Small intestine (tissue), 7 donors: Measurements from ENCODE around the gene COX20. TPM values are rescaled to one million over a fixed set of nuclear protein-coding genes. Genes with fewer than 3 reads are reported as not detected.
"Not testable (repeated sequence)": the region's sequence is repeated elsewhere in the genome, so short reads cannot be mapped to it uniquely, and the experiment has no call there.

Experiments
- DNase-seq, 2 donors: peaks; one replicate each; pipeline versions ENCODE4 v3.0.0 to v3.0.0-alpha.2; 2013
- FAIRE-seq: peaks from 2 replicates; lab custom pipeline; 2012; peaks lifted over from hg19 to GRCh38; lab: Jason Lieb, UNC
- H3K27ac ChIP-seq, 3 donors: one replicate each; pipeline ENCODE4 v1.5.1; 2013; ENCODE audit warnings: low read length in 2 of 3, mild to moderate bottlenecking in 2 of 3, control low read depth in 1 of 3, inconsistent platforms in 1 of 3, low read depth in 1 of 3, moderate library complexity in 1 of 3
- H3K27me3 ChIP-seq, 3 donors: one replicate each; pipeline ENCODE4 v1.6.1; 2013; ENCODE audit warnings: low read length in 3 of 3, inconsistent platforms in 1 of 3; ENCODE audit not compliant: control insufficient read depth in 3 of 3, insufficient read depth in 3 of 3
- H3K36me3 ChIP-seq, 3 donors: one replicate each; pipeline ENCODE4 v1.6.1; 2013; ENCODE audit warnings: low read length in 3 of 3, inconsistent platforms in 1 of 3, low read depth in 1 of 3, mild to moderate bottlenecking in 1 of 3, moderate library complexity in 1 of 3; ENCODE audit not compliant: control insufficient read depth in 3 of 3, insufficient read depth in 2 of 3
- H3K4me1 ChIP-seq, 3 donors: one replicate each; pipeline ENCODE4 v1.6.1; 2013; ENCODE audit warnings: low read length in 2 of 3, inconsistent platforms in 1 of 3, low read depth in 1 of 3, mild to moderate bottlenecking in 1 of 3, moderate library complexity in 1 of 3; ENCODE audit not compliant: control insufficient read depth in 3 of 3, insufficient read depth in 2 of 3
- H3K4me3 ChIP-seq, 3 donors: one replicate each; pipeline ENCODE4 v1.5.1; 2013; ENCODE audit warnings: low read length in 3 of 3, control low read depth in 1 of 3, inconsistent platforms in 1 of 3, low read depth in 1 of 3, mild to moderate bottlenecking in 1 of 3, moderate library complexity in 1 of 3
- H3K9me3 ChIP-seq, 2 donors: one replicate each; pipeline ENCODE4 v1.6.1; 2013; ENCODE audit warnings: low read depth in 1 of 2, low read length in 1 of 2; ENCODE audit not compliant: control insufficient read depth in 2 of 2, insufficient read depth in 1 of 2
- WGBS, 3 donors: extraction: QIAGEN DNeasy Blood & Tissue Kit; methylation state at CpG; one replicate each; pipeline ENCODE4 v1.1.7; 2013; 5-methylcytosine and 5-hydroxymethylcytosine counted together
- polyA plus RNA-seq, 4 donors: library from polyadenylated mRNA; stranded (reverse) in 3 of 4; unstranded in 1 of 4; fragments of 200-250 nt in 3 of 4; fragments of 120-200 nt in 1 of 4; gene quantifications; one replicate each; pipeline versions ENCODE4 v1.2.1 to v1.2.3, GENCODE V29; 2013
- donor health status: healthy with polysubstance abuse.
- donor health status: control.
- donor health status: control.
- donor health status: Bipolar disorder and iron deficiency.
- donor health status: healthy.

COX20 gene
- polyA plus RNA-seq, 4 donors, result 37.1 to 72.1 (median 57.3) TPM

- no peaks in the 10 kb centered on the region for H3K4me1 ChIP-seq
- no peak overlapping the region for H3K4me3 ChIP-seq
- H3K36me3 ChIP-seq, result peaks cover 0 to 3% (median 0%) of the 10 kb centered on the region in 3 donors
- WGBS, 3 donors, result 70 to 78% (median 73%) methylated on average over 3 of the region's 3 CpGs
- FAIRE-seq (no peak), DNase-seq (no peak)
- no peaks in the 10 kb centered on the region for H3K27me3 ChIP-seq
- H3K27ac ChIP-seq, result no peak overlapping the region
- no peaks in the 10 kb centered on the region for H3K9me3 ChIP-seq
These were observed 4.8 kb upstream of the COX20 start for GRCh38 chr1:244830639-244831038.

- not testable (repeated sequence) for H3K36me3 ChIP-seq, FAIRE-seq, H3K27me3 ChIP-seq, H3K9me3 ChIP-seq, H3K4me1 ChIP-seq, DNase-seq
- WGBS, 3 donors, result 25 to 39% (median 36%) methylated on average over 8 of the region's 8 CpGs
- Histone ChIP-seq H3K27ac (peak overlapping the region; percentile 27 to 99 (median 44)), H3K4me3 (peak overlapping the region in 1 of 3 donors; percentile 83)
These were observed 2.2 kb upstream of the COX20 start for GRCh38 chr1:244833260-244833659.

GRCh38 chr1:244833734-244834542 lies 1.5 kb upstream of the COX20 start:
- DNase-seq (peak; percentile 77 to 80), FAIRE-seq (no peak)
- no peaks in the 10 kb centered on the region for H3K27me3 ChIP-seq
- H3K4me3 ChIP-seq, result peak overlapping the region; percentile 50 to 89 (median 83)
- no peaks in the 10 kb centered on the region for H3K9me3 ChIP-seq
- H3K36me3 ChIP-seq, result peaks cover 0 to 4% (median 2%) of the 10 kb centered on the region in 3 donors
- 0 to 1% (median 1%) methylated on average over 32 of the region's 32 CpGs for WGBS, 3 donors
- H3K4me1 ChIP-seq, result peaks cover 0 to 5% (median 0%) of the 10 kb centered on the region in 3 donors
- peak overlapping the region; percentile 97 to 99 (median 99) for H3K27ac ChIP-seq

- Histone ChIP-seq H3K27me3 (no peaks in the 10 kb centered on the region), H3K36me3 (peaks cover 0 to 2% (median 2%) of the 10 kb centered on the region in 3 donors), H3K27ac (peak overlapping the region; percentile 97 to 99 (median 99)), H3K9me3 (no peaks in the 10 kb centered on the region), H3K4me1 (peaks cover 0 to 8% (median 4%) of the 10 kb centered on the region in 3 donors), H3K4me3 (peak overlapping the region; percentile 65 to 89 (median 83))
- peak; percentile 90 to 98 for DNase-seq
- FAIRE-seq, result no peak
- WGBS, 3 donors, result 0% methylated on average over 45 to 49 of the region's 49 CpGs
These were observed 749 bp upstream of the COX20 start for GRCh38 chr1:244834543-244835275.

- peak overlapping the region; percentile 97 to 99 (median 99) for H3K27ac ChIP-seq
- H3K4me3 ChIP-seq, result peak overlapping the region; percentile 65 to 89 (median 83)
- FAIRE-seq (no peak), DNase-seq (peak; percentile 48 to 61)
- WGBS, 3 donors, result 0 to 1% (median 1%) methylated on average over 7 of the region's 7 CpGs
- H3K4me1 ChIP-seq, result peaks cover 0 to 16% (median 9%) of the 10 kb centered on the region in 3 donors
- H3K27me3 ChIP-seq, result no peaks in the 10 kb centered on the region
- H3K36me3 ChIP-seq, result peaks cover 0 to 6% (median 2%) of the 10 kb centered on the region in 3 donors
- H3K9me3 ChIP-seq, result no peaks in the 10 kb centered on the region
These were observed 670 bp downstream of the COX20 start for GRCh38 chr1:244836135-244836521.

GRCh38 chr1:244836584-244836983 lies 1.1 kb downstream of the COX20 start:
- no peaks in the 10 kb centered on the region for H3K9me3 ChIP-seq
- H3K4me1 ChIP-seq, result peaks cover 0 to 19% (median 9%) of the 10 kb centered on the region in 3 donors
- H3K27ac ChIP-seq, result peak overlapping the region in 2 of 3 donors; percentile 99
- DNase-seq (no peak), FAIRE-seq (no peak)
- H3K4me3 ChIP-seq, result peak overlapping the region; percentile 65 to 89 (median 83)
- WGBS, 3 donors, result 4 to 12% (median 5%) methylated on average over 3 of the region's 3 CpGs
- H3K36me3 ChIP-seq, result peaks cover 0 to 6% (median 2%) of the 10 kb centered on the region in 3 donors
- H3K27me3 ChIP-seq, result no peaks in the 10 kb centered on the region

GRCh38 chr1:244837597-244838258 lies 2.3 kb downstream of the COX20 start:
- FAIRE-seq (no peak), DNase-seq (peak in 1 of 2 donors; percentile 25)
- peaks cover 0 to 6% (median 2%) of the 10 kb centered on the region in 3 donors for H3K36me3 ChIP-seq
- H3K9me3 ChIP-seq, result no peaks in the 10 kb centered on the region
- H3K27me3 ChIP-seq, result no peaks in the 10 kb centered on the region
- peak overlapping the region in 1 of 3 donors; percentile 48 for H3K27ac ChIP-seq
- whole genome bisulfite sequencing, 3 donors, result 32 to 63% (median 48%) methylated on average over 5 of the region's 5 CpGs
- peak overlapping the region in 1 of 3 donors; percentile 26 for H3K4me3 ChIP-seq
- peaks cover 0 to 22% (median 9%) of the 10 kb centered on the region in 3 donors for H3K4me1 ChIP-seq

GRCh38 chr1:244839656-244840055 lies 4.2 kb downstream of the COX20 start:
- no peak for DNase-seq
- H3K27me3 ChIP-seq, result no peaks in the 10 kb centered on the region
- no peak overlapping the region for H3K27ac ChIP-seq
- H3K36me3 ChIP-seq, result peaks cover 2 to 13% (median 8%) of the 10 kb centered on the region in 3 donors
- peak overlapping the region in 1 of 3 donors; percentile 12 for H3K4me3 ChIP-seq
- WGBS, 3 donors, result 44 to 55% (median 51%) methylated on average over 2 of the region's 2 CpGs
- H3K9me3 ChIP-seq, result no peaks in the 10 kb centered on the region
- no peak for FAIRE-seq
- H3K4me1 ChIP-seq, result peaks cover 0 to 22% (median 9%) of the 10 kb centered on the region in 3 donors
